Endothelial cell of umbilical vein (primary cell): ENCODE data around the gene PNKD. TPM values are rescaled to one million over a fixed set of nuclear protein-coding genes. Genes with fewer than 3 reads are reported as not detected.

Experiments used
- BruUV-seq: library from RNA; stranded (reverse); fragments of 400-500 nt; replicated peaks from 2 replicates; lab custom pipeline; 2021; lab: Mats Ljungman, UMichigan
- CTCF ChIA-PET: fragments of 300-600, 350-600 bp; sonication (Branson Sonifier 250); formaldehyde crosslinking; loops from one replicate; lab custom pipeline; 2021; ENCODE audit warnings: antibody characterized with exemption, inconsistent platforms; lab: Charles Lee
- POLR2A ChIA-PET: fragments of 300-600, 350-600 bp; sonication (Branson Sonifier 250); formaldehyde crosslinking; loops from one replicate; lab custom pipeline; 2021; ENCODE audit warnings: antibody characterized with exemption, inconsistent platforms; lab: Charles Lee
- DNase-seq: peaks from one replicate; pipeline ENCODE4 v3.0.0-alpha.2; 2011; ENCODE audit warnings: low read depth, low spot score
- FAIRE-seq: peaks from 2 replicates; lab custom pipeline; 2011; peaks lifted over from hg19 to GRCh38; lab: Jason Lieb, UNC
- H2AFZ ChIP-seq: 2 replicates; pipeline ENCODE4 v1.6.0; 2012; ENCODE audit warnings: low read depth, low read length, control low read depth, inconsistent platforms
- H3K27ac ChIP-seq: 2 replicates; pipeline ENCODE4 v1.5.1; 2011; ENCODE audit warnings: low read depth, mild to moderate bottlenecking, control low read depth, low read length, moderate library complexity; ENCODE audit not compliant: insufficient read depth
- H3K27me3 ChIP-seq, 2 experiments: 2 replicates each; pipeline versions ENCODE4 v1.6.0 to v1.6.1; 2011; ENCODE audit warnings: low read length in 2 of 2, mixed read lengths in 1 of 2; ENCODE audit not compliant: control insufficient read depth in 2 of 2, insufficient read depth in 2 of 2
- H3K36me3 ChIP-seq, 2 experiments: 2 replicates in 1 of 2; 3 replicates in 1 of 2; pipeline ENCODE4 v1.5.1; 2011; ENCODE audit warnings: low read length in 2 of 2, mild to moderate bottlenecking in 1 of 2, moderate library complexity in 1 of 2; ENCODE audit not compliant: control insufficient read depth in 2 of 2, insufficient read depth in 2 of 2; ENCODE audit errors: extremely low read depth in 1 of 2
- H3K4me1 ChIP-seq: 3 replicates; pipeline ENCODE4 v1.5.1; 2011; ENCODE audit warnings: mild to moderate bottlenecking, low read length; ENCODE audit not compliant: control insufficient read depth, insufficient read depth; ENCODE audit errors: extremely low read depth
- H3K4me2 ChIP-seq: 2 replicates; pipeline ENCODE4 v1.6.1; 2011; ENCODE audit warnings: low read length, control low read depth, mixed read lengths; ENCODE audit not compliant: insufficient read depth
- H3K4me3 ChIP-seq, 3 experiments: fragments of 200-600 bp in 1 of 3; sonication (generic), shearing (Covaris generic) in 1 of 3; replicated peaks in 1 of 3; 2 replicates each; pipeline ENCODE4 v1.5.1; 2011 to 2016; ENCODE audit warnings: control low read depth in 3 of 3, low read length in 3 of 3, mild to moderate bottlenecking in 2 of 3, inconsistent platforms in 1 of 3, low read depth in 1 of 3, moderate library complexity in 1 of 3; ENCODE audit not compliant: insufficient read depth in 1 of 3
- H3K79me2 ChIP-seq: 2 replicates; pipeline ENCODE4 v1.6.0; 2012; ENCODE audit warnings: low read length, inconsistent platforms; ENCODE audit not compliant: control insufficient read depth, insufficient read depth
- H3K9ac ChIP-seq: replicated peaks from 2 replicates; pipeline ENCODE3; 2011; ENCODE audit warnings: low read length, control low read depth; ENCODE audit not compliant: insufficient read depth; ENCODE audit errors: extremely low read depth
- H3K9me1 ChIP-seq: replicated peaks from 3 replicates; pipeline ENCODE4 v1.6.0; 2011; ENCODE audit warnings: mild to moderate bottlenecking, low read length; ENCODE audit not compliant: control insufficient read depth, insufficient read depth; ENCODE audit errors: extremely low read depth
- H3K9me3 ChIP-seq: replicated peaks from 2 replicates; pipeline ENCODE4 v1.5.1; 2012; ENCODE audit warnings: low read length, inconsistent platforms; ENCODE audit not compliant: control insufficient read depth, insufficient read depth
- H4K20me1 ChIP-seq: replicated peaks from 2 replicates; pipeline ENCODE3; 2011; ENCODE audit warnings: mild to moderate bottlenecking, low read length; ENCODE audit not compliant: control insufficient read depth, insufficient read depth; ENCODE audit errors: extremely low read depth
- CTCF ChIP-seq, 2 donors: IDR thresholded peaks; 1 replicate in 1 of 2; 2 replicates in 1 of 2; pipeline ENCODE4 v1.5.1; 2011; ENCODE audit warnings: low read length in 2 of 2, mild to moderate bottlenecking in 2 of 2, moderate library complexity in 2 of 2, control low read depth in 1 of 2, inconsistent platforms in 1 of 2, low read depth in 1 of 2; ENCODE audit not compliant: insufficient read depth in 1 of 2; ENCODE audit errors: extremely low read depth in 1 of 2
- EZH2 ChIP-seq: IDR thresholded peaks from 2 replicates; pipeline ENCODE4 v1.6.1; 2012; ENCODE audit warnings: borderline replicate concordance, low read depth, mild to moderate bottlenecking, moderate library complexity, low read length, inconsistent platforms; ENCODE audit not compliant: severe bottlenecking
- FOS ChIP-seq: IDR thresholded peaks from 2 replicates; pipeline ENCODE4 v1.6.1; 2011; ENCODE audit warnings: mild to moderate bottlenecking, low read length, moderate library complexity, borderline replicate concordance; ENCODE audit not compliant: insufficient read depth
- GATA2 ChIP-seq: IDR thresholded peaks from 2 replicates; pipeline ENCODE4 v1.7.0; 2011; ENCODE audit warnings: low read depth, mild to moderate bottlenecking, moderate library complexity, mixed read lengths, low read length; ENCODE audit not compliant: insufficient read length, insufficient read depth
- JUN ChIP-seq: IDR thresholded peaks from 2 replicates; pipeline ENCODE4 v1.6.1; 2011; ENCODE audit warnings: borderline replicate concordance, low read depth; ENCODE audit not compliant: insufficient read length, insufficient read depth
- MAX ChIP-seq: IDR thresholded peaks from 2 replicates; pipeline ENCODE4 v1.6.1; 2011; ENCODE audit not compliant: insufficient read depth, insufficient read length
- MYC ChIP-seq: IDR thresholded peaks from one replicate; pipeline ENCODE4 v1.6.1; 2011; ENCODE audit warnings: mild to moderate bottlenecking, low read depth, low read length
- POLR2A ChIP-seq: IDR thresholded peaks from 2 replicates; pipeline ENCODE4 v1.6.1; 2012; ENCODE audit warnings: low read depth, mild to moderate bottlenecking, control low read depth, low read length
- POLR2AphosphoS5 ChIP-seq: IDR thresholded peaks from 2 replicates; pipeline ENCODE4 v1.6.1; 2012; ENCODE audit warnings: low read depth, mild to moderate bottlenecking, control low read depth, low read length, moderate library complexity; ENCODE audit not compliant: insufficient read depth
- dilution Hi-C: fragments of 300-500 bp; cut with MboI; formaldehyde crosslinking; loops from one replicate; pipeline ENCODE4 v1.15.0; 2019; ENCODE audit warnings: low sequenced_read_pairs; ENCODE audit not compliant: extremely low pct_ligation_motif_present
- intact Hi-C: fragments of 100-400 bp; cut with micrococcal nuclease; formaldehyde crosslinking; loops from one replicate; pipeline ENCODE4 v1.10.0; 2022
- polyA plus RNA-seq, 4 experiments: library from polyadenylated mRNA; depleted of rRNA in 3 of 4; stranded (reverse) in 3 of 4; unstranded in 1 of 4; fragments of >200 nt; gene quantifications; 2 replicates each; pipeline versions ENCODE4 v1.2.1 to v1.2.3, GENCODE V29; 2011 to 2012; ENCODE audit warnings: missing spikeins in 1 of 4
- total RNA-seq: library from RNA; stranded (reverse); gene quantifications from 2 replicates; pipeline ENCODE4 v1.2.3, GENCODE V29; 2021

Gene PNKD
- total and polyA plus RNA-seq, 2 donors (not counting 3 experiments of a cell fraction or from before 2014, with no cell fraction given) = 56.1 to 88.3 TPM

GRCh38 chr2:218332288-218332687 lies 62.0 kb downstream of the PNKD start:
- no peaks in the 10 kb centered on the region for H3K79me2 ChIP-seq
- dilution Hi-C loops = no loop called here
- intact Hi-C loops = no loop called here
- no peaks in the 10 kb centered on the region for H3K9me3 ChIP-seq
- DNase-seq (no peak), FAIRE-seq (no peak)
- no TSS peak for BruUV-seq
- no peak overlapping the region for H3K4me3 ChIP-seq
- no peaks in the 10 kb centered on the region for H3K27me3 ChIP-seq
- no peak overlapping the region for H3K4me2 ChIP-seq
- H3K9ac ChIP-seq = no peak overlapping the region
- no peaks in the 10 kb centered on the region for H3K36me3 ChIP-seq
- TF ChIP-seq EZH2 (no peak), JUN (no peak), MAX (no peak), MYC (no peak), POLR2A (no peak), FOS (no peak), GATA2 (no peak), CTCF (IDR thresholded peaks at IDR 0.05; ENCODE audit: extremely low read depth in 1 of 2, insufficient read depth in 1 of 2, low read depth in 1 of 2, low read length in 2 of 2) (no peak), POLR2AphosphoS5 (no peak)
- CTCF ChIA-PET = interaction anchor here (1.4 kb wide), 1 partner anchor 31 kb away, joined by 4 read pairs; no protein-coding TSS in a partner anchor
- POLR2A ChIA-PET = no interaction called here
- H4K20me1 ChIP-seq = no peaks in the 10 kb centered on the region
- no peaks in the 10 kb centered on the region for H3K9me1 ChIP-seq
- H2AFZ ChIP-seq = no peak overlapping the region
- no peak overlapping the region for H3K27ac ChIP-seq
- no peaks in the 10 kb centered on the region for H3K4me1 ChIP-seq
